ENCODE results near the gene MOB4. TPM values are rescaled to one million over a fixed set of nuclear protein-coding genes. Genes with fewer than 3 reads are reported as not detected.

The MOB4 gene
- total RNA-seq, 2 experiments from 2014 or later = 23.0 to 34.6 TPM

- no peak overlapping the region for H2AFZ ChIP-seq (ENCODE audit: low read length)
- no peaks in the 10 kb centered on the region for H3K9me3 ChIP-seq (ENCODE audit: low read length)
- H3K4me2 ChIP-seq (ENCODE audit: low read length) = peak overlapping the region; percentile 83
- H3K9me2 ChIP-seq (ENCODE audit: insufficient read depth, low read length) = no peaks in the 10 kb centered on the region
- H3K79me2 ChIP-seq (ENCODE audit: insufficient read depth, low read depth, low read length) = peaks cover 94% of the 10 kb centered on the region
- H3K36me3 ChIP-seq (ENCODE audit: insufficient read depth, low read length) = peaks cover 90% of the 10 kb centered on the region
- intact Hi-C loops (cut with micrococcal nuclease; ENCODE audit: unreplicated experiment) = loop anchor here (2.0 to 5.0 kb wide), 2 partner anchors 92 to 208 kb away; no protein-coding TSS in a partner anchor
- peaks cover 60% of the 10 kb centered on the region for H3K4me1 ChIP-seq (ENCODE audit: insufficient read depth, low read length, poor library complexity, severe bottlenecking)
- no TSS peak for BruUV-seq (replicated peaks)
- ChIA-PET POLR2A (interaction anchor here (1.0 to 10.2 kb wide), 10 partner anchors 10 to 94 kb away, joined by 3 to 136 read pairs (median 4); partner anchors contain the start of genes COQ10B and MOB4), CTCF (ENCODE audit: unreplicated experiment) (interaction anchor here (1.3 kb wide), 1 partner anchor 18 kb away, joined by 3 read pairs; no protein-coding TSS in a partner anchor)
- peaks cover 56% of the 10 kb centered on the region for H4K20me1 ChIP-seq (ENCODE audit: insufficient read depth, low read length)
- DNase-seq (ENCODE audit: low spot score) = peak; percentile 84
- TF ChIP-seq EZH2phosphoT487 (IDR thresholded peaks at IDR 0.05; ENCODE audit: borderline replicate concordance, low read depth, low read length) = no peak
- no peak for TF ChIP-seq CTCF (conservative IDR thresholded peaks at IDR 0.05; ENCODE audit: low read length)
- peak overlapping the region; percentile 77 for H3K27ac ChIP-seq (ENCODE audit: low read depth, low read length, poor library complexity, severe bottlenecking)
- peak overlapping the region; percentile 83 for H3K4me3 ChIP-seq (ENCODE audit: low read depth, low read length, poor library complexity, severe bottlenecking)
Measured at GRCh38 chr2:197498937-197499593, 16.8 kb upstream of the MOB4 start.

GRCh38 chr2:197499594-197500502, 16.0 kb upstream of the MOB4 start, which contains the start of the genes HSPD1 and HSPE1:
Gene HSPD1, minus strand, starts transcription at chr2:197499840. Its CDS starts 992 bp downstream, at chr2:197498848.
Gene HSPE1, plus strand, starts transcription at chr2:197500379. Its CDS starts 58 bp downstream, at chr2:197500437.
- TF ChIP-seq EZH2phosphoT487 (IDR thresholded peaks at IDR 0.05; ENCODE audit: borderline replicate concordance, low read depth, low read length) (no peak), CTCF (conservative IDR thresholded peaks at IDR 0.05; ENCODE audit: low read length) (no peak)
- intact Hi-C loops (cut with micrococcal nuclease; ENCODE audit: unreplicated experiment) = loop anchor here (1.0 to 5.0 kb wide), 5 partner anchors 15 to 207 kb away; partner anchors contain the start of genes COQ10B and SF3B1
- no peak within 1 kb of the TSS; the same call in 1 of the 2 replicates for H2AFZ ChIP-seq (ENCODE audit: low read length)
- peaks cover 56% of the 10 kb centered on the region for H3K4me1 ChIP-seq (ENCODE audit: insufficient read depth, low read length, poor library complexity, severe bottlenecking)
- H3K4me3 ChIP-seq (ENCODE audit: low read depth, low read length, poor library complexity, severe bottlenecking) = peak within 1 kb of the TSS; percentile 83
- peak within 1 kb of the TSS; percentile 77 for H3K27ac ChIP-seq (ENCODE audit: low read depth, low read length, poor library complexity, severe bottlenecking)
- H3K79me2 ChIP-seq (ENCODE audit: insufficient read depth, low read depth, low read length) = peaks cover 93% of the 10 kb centered on the region
- peak; percentile 99 for DNase-seq (ENCODE audit: low spot score)
- no peaks in the 10 kb centered on the region for H3K9me3 ChIP-seq (ENCODE audit: low read length)
- peaks cover 90% of the 10 kb centered on the region for H3K36me3 ChIP-seq (ENCODE audit: insufficient read depth, low read length)
- no TSS peak for BruUV-seq (replicated peaks)
- peak within 1 kb of the TSS; percentile 83 for H3K4me2 ChIP-seq (ENCODE audit: low read length)
- no peaks in the 10 kb centered on the region for H3K9me2 ChIP-seq (ENCODE audit: insufficient read depth, low read length)
- ChIA-PET CTCF (ENCODE audit: unreplicated experiment) (interaction anchor here (0.6 to 1.3 kb wide), 3 partner anchors 12 to 207 kb away, joined by 3 read pairs; no protein-coding TSS in a partner anchor), POLR2A (interaction anchor here (0.6 to 10.2 kb wide), 11 partner anchors 9 to 109 kb away, joined by 3 to 136 read pairs (median 6); partner anchors contain the start of genes COQ10B, MOB4 and SF3B1)
- peaks cover 55% of the 10 kb centered on the region for H4K20me1 ChIP-seq (ENCODE audit: insufficient read depth, low read length)

All from OCI-LY7 (cell line).